Choroid plexus epithelial cell (primary cell): ENCODE measurements around the gene CLNK.

Experiments
- DNase-seq: peaks from one replicate; pipeline ENCODE4 v3.0.0-alpha.2; 2010; ENCODE audit warnings: low read depth
- H3K4me3 ChIP-seq: 2 replicates; pipeline ENCODE4 v1.5.1; 2011; ENCODE audit warnings: low read depth, mild to moderate bottlenecking, control low read depth, low read length, moderate library complexity
- TF ChIP-seq, protein P1 (sequence below): conservative IDR thresholded peaks from 2 replicates; pipeline ENCODE4 v1.5.1; 2011; ENCODE audit warnings: low read depth, mild to moderate bottlenecking, control low read depth, inconsistent platforms, low read length, moderate library complexity

The CLNK gene

DNA sequence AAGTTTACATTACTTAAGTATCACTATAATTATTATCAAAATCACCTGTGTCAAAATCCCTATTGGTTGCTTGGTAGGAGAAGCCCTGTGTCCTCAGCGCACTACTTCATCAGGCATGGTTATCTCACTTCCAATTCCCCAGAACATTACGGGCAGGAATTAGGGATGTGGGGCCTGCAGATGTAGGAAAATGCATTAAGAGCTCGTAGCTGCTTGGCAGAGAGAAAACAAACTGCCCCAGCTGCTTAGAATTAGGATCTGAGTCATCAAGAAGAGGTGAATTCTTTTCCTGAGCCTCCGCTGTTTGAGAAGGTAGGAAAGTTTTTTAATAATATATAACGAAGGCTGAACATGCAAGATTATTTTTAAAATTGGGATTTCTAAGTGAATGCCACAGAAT lies 31.1 kb upstream of the CLNK start:
- DNase-seq = peak; percentile 32

DNA sequence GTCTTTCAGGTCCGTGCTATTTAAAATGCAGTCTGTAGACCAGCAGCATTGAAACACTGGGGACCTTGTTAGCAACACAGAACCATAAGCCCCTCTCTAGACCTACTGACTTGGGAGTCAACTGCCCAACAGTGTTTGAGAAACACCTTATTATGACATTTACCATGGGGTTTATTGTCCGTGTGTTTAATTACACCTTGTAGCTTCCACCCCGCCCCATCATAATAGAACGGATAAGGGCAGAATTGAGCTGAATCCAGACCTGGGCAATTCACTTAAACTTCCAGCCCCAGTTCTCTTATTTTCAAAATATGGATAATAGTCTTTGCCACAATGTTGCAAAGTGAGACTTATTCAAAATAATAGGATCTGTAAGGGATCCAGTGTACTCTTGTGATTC lies 30.6 kb upstream of the CLNK start:
- no peak overlapping the region for H3K4me3 ChIP-seq
- TF ChIP-seq, protein P1, sequence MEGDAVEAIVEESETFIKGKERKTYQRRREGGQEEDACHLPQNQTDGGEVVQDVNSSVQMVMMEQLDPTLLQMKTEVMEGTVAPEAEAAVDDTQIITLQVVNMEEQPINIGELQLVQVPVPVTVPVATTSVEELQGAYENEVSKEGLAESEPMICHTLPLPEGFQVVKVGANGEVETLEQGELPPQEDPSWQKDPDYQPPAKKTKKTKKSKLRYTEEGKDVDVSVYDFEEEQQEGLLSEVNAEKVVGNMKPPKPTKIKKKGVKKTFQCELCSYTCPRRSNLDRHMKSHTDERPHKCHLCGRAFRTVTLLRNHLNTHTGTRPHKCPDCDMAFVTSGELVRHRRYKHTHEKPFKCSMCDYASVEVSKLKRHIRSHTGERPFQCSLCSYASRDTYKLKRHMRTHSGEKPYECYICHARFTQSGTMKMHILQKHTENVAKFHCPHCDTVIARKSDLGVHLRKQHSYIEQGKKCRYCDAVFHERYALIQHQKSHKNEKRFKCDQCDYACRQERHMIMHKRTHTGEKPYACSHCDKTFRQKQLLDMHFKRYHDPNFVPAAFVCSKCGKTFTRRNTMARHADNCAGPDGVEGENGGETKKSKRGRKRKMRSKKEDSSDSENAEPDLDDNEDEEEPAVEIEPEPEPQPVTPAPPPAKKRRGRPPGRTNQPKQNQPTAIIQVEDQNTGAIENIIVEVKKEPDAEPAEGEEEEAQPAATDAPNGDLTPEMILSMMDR = no peak
- DNase-seq = no peak

More for the DNA sequence above, 31.1 kb upstream of the CLNK start:
- no peak overlapping the region for H3K4me3 ChIP-seq
- TF ChIP-seq, protein P1 = no peak

DNA sequence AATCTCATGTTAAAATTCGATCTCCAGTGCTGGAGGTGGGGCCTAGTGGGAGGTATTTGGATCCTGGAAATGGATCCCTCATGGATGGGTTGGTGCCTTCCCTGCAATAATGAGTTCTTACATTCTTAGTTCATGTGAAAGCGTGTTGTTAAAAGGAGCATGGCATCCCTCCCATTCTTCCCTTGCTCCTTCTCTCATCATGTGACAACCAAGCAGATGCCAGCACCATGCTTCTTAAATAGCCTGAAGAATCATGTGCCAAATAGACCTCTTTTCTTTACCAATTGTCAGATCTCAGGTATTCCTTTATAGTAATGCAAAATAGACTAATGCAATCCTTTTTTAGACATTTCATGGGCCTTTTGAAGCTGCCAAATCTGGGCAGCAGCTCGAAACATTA lies 29.0 kb upstream of the CLNK start:
- no peak for DNase-seq
- no peak overlapping the region for H3K4me3 ChIP-seq
- TF ChIP-seq, protein P1 = no peak

DNA sequence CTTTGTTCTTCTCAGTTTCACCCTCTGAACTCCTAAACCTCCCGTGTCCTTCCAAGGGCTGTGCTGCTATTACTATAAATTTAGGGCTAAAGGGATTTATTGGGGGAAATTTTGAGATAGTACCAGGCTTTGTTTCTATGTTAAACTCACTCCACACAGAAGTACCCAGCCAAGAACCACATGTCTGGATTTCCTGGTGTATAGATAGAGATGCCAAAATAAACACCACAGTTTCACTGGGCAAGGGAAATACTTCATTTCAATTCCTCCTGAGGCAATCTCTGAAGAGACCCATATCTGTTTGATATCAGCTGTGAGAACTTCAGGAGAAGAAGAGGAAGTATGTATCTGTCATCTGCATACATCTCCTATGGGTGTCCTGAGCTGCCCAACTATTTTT lies 21.7 kb upstream of the CLNK start:
- H3K4me3 ChIP-seq = no peak overlapping the region
- DNase-seq = peak; percentile 18
- TF ChIP-seq, protein P1 = no peak

DNA sequence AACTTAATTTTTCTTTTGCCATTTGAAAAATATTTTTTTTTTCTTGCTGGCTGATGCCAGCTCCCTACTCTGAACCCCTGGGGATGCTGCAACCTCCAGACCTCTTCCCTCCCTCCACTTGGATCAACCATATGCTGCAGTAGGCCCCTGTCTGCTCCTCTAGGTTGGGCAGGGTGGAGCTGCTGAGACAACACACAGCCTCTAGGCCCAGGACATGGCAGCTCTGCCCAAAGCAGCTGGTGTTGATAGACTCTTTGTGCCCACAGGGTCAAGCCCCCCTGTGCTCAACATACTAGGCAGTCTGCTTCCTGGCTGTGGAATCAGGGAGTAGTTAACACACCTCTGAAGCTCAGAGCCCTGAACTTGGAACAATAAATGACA lies 19.9 kb upstream of the CLNK start:
- TF ChIP-seq, protein P1 = no peak

DNA sequence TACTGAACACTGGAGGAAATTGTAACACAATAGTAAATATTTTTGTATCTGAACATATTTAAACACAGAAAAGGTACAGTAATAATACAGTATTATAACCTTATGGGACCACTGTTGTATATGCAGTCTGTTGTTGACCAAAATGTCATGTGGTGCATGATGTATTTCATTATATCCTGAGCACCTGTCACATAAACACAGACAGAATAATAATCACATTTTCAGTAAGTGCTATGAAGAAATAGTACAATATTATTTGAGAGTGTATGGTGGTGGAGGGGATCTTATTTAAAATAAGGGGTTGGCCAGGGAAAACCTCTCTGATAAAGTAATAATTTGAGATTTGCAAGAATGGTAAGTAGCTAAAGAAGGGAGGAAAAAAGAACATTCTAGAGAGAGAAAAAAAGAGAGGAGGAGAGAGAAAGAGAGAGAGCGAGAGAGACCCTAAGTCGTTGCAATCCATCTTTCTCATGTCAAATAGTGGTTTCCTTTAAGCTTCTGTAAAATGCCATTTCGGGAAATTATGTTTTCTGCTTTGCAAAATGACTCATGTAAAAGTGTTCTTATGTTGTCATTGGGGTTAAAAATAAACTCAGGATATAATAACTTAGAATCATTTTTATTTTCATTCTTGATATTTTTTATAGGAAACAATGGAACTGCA lies 19.3 kb upstream of the CLNK start:
- no peak for DNase-seq
- H3K4me3 ChIP-seq = no peak overlapping the region
- TF ChIP-seq, protein P1 = no peak

More for the DNA sequence above, 19.9 kb upstream of the CLNK start:
- DNase-seq = no peak
- H3K4me3 ChIP-seq = no peak overlapping the region

DNA sequence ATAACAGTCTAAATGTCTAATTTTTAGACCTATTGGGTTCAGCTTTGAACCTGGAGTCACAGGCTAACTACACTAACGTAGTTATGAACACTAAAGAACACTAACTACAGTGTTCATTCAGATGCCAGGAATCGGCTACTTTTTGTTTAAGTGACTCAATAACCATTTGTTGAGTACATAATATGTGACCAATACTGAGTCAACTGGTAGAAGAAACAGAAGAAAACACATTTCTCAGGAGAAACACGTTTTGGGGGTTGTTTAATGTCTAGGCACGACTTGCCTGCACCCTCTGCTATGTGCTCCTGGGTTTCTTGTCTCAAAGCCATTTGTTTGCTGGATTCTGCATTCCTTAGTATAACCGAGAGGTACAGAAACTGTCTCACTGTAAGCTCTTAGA lies 18.6 kb upstream of the CLNK start:
- DNase-seq = no peak
- H3K4me3 ChIP-seq = no peak overlapping the region
- TF ChIP-seq, protein P1 = no peak
